Ishikawa (cell line): ENCODE measurements around the gene OGDHL.

ENCODE experiments used
- CEBPB ChIP-seq: IDR thresholded peaks from 2 replicates; pipeline ENCODE4 v1.6.1; 2012
- CREB1 ChIP-seq: IDR thresholded peaks from 2 replicates; pipeline ENCODE4 v1.6.1; 2012; ENCODE audit warnings: low read depth
- EGR1 ChIP-seq: IDR thresholded peaks from 2 replicates; pipeline ENCODE4 v1.6.1; 2012
- EP300 ChIP-seq: IDR thresholded peaks from 2 replicates; pipeline ENCODE4 v1.6.1; 2012; ENCODE audit warnings: borderline replicate concordance
- FOXM1 ChIP-seq: IDR thresholded peaks from 2 replicates; pipeline ENCODE4 v1.6.1; 2012; ENCODE audit warnings: low read depth, borderline replicate concordance
- MAX ChIP-seq: IDR thresholded peaks from 2 replicates; pipeline ENCODE4 v1.6.1; 2012
- NFIC ChIP-seq: IDR thresholded peaks from 2 replicates; pipeline ENCODE4 v1.6.1; 2012
- RAD21 ChIP-seq: IDR thresholded peaks from 2 replicates; pipeline ENCODE4 v1.6.1; 2012; ENCODE audit warnings: low read depth
- REST ChIP-seq: IDR thresholded peaks from 2 replicates; pipeline ENCODE4 v1.6.1; 2012; ENCODE audit warnings: low read depth, mild to moderate bottlenecking
- TAF1 ChIP-seq: IDR thresholded peaks from 2 replicates; pipeline ENCODE4 v1.6.1; 2012; ENCODE audit warnings: low read depth, mild to moderate bottlenecking
- TCF12 ChIP-seq: IDR thresholded peaks from 2 replicates; pipeline ENCODE4 v1.6.1; 2012; ENCODE audit warnings: low read depth
- TEAD4 ChIP-seq: IDR thresholded peaks from 2 replicates; pipeline ENCODE4 v1.6.1; 2012
- USF1 ChIP-seq: IDR thresholded peaks from 2 replicates; pipeline ENCODE4 v1.6.1; 2012
- YY1 ChIP-seq: IDR thresholded peaks from 2 replicates; pipeline ENCODE4 v1.6.1; 2012; ENCODE audit warnings: low read depth
- ZBTB7A ChIP-seq: IDR thresholded peaks from 2 replicates; pipeline ENCODE4 v1.6.1; 2012; ENCODE audit warnings: low read depth

OGDHL gene

DNA sequence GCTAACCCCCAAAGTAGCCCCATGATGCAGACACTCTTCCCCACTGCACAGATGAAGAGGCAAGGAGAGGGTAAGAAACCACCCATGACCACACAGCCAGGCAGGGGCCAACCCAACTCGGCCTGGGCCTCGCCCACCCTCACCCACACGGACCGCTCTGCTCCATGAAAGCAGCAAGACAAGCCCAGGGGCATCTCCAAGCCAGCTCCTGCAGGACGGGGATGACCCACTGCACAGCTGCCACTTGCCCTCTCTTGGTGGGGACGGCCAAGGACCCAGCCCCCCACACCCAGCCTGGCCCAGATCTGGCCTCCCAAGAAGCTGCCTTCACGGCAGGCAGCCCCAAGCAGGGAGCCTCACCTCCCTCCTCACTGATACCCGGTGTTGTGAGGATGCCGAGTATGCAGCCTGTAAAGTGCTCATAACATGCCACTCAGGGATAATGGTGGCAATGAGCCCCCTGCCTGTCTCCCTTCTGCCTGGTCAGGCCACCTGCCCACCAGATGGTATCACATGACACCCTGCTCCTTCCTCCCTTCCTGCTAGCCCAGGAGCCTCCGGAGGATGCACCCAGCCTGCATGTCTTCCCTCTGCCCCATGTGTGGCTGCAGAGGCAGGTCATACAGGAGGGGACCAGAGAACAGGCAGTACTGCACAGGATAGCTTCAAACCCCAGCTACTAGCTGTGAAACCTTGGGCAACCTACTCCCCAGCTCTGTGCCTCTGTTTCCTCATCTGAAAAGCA is 23.3 kb downstream of the OGDHL start:
- TF ChIP-seq FOXM1 = no peak

DNA sequence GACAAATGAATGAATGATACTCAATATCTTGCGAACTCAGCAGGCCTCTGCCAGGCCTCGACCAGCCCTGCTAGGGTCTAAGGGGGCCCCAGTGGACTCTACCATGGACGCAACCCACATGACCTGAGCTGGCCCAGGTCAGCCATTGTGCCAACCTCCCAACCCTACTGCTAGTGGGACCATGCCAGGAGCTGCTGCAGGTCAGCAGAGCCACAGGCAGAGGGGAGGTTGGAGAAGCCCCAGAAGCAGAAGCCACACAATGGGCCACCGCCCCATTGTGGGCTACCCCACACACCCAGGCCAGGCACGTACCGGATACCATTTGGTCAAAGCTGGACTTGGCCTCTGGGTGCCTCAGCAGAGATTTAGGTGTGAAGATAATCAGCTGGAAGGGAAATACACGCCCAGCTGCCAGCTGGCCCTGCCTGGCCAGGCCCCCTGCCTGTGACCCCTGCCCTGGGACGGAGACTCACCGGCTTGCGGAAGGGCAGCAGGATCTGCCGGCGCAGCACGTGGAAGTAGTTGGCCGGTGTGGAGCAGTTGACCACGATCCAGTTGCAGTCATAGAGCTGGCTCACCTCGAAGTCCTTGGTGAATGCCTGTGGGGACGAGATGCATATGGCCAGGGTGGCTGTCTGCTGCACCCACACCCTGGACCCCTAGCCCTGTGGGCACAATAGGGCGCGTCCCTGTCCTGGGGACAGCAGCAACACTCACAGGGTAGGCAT is 24.5 kb downstream of the OGDHL start:
- no peak for TF ChIP-seq USF1
- TF ChIP-seq TEAD4 = no peak
- no peak for TF ChIP-seq RAD21
- no peak for TF ChIP-seq ZBTB7A
- TF ChIP-seq TCF12 = no peak
- TF ChIP-seq NFIC = no peak
- TF ChIP-seq EP300 = no peak
- TF ChIP-seq REST = no peak
- no peak for TF ChIP-seq YY1
- no peak for TF ChIP-seq EGR1
- TF ChIP-seq CEBPB = no peak
- no peak for TF ChIP-seq TAF1

DNA sequence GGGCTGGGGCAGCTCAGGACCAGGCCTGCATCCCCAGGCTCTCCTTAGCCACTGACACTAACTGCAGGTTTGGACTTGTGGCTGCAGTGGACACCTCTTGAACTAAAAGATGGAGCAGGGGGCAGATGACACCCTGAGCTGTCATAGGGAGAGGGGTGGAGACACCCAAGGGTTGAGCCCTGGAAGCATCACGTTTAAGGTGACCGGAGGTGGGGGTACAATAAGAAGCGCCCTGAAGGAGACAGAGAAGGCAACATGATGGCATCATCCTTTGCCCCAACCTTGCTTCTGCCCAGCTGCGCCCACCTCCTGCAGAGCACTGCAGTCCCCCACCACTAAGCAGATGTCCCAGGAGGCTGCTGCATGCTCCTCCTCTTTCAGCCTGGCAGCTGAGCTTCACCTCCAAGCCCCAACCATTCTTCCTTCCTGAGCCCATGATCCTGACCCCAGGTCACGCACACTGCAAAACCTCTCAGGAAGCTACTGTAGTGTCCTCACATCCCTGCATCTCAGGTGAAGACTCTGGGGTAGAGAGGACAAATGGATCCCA is 25.5 kb downstream of the OGDHL start:
- TF ChIP-seq TEAD4 (no peak), CREB1 (no peak), NFIC (no peak), YY1 (no peak), CEBPB (no peak), ZBTB7A (no peak), TAF1 (no peak), RAD21 (no peak), FOXM1 (no peak), EP300 (no peak), TCF12 (no peak), EGR1 (no peak), MAX (no peak), REST (no peak), USF1 (no peak)

DNA sequence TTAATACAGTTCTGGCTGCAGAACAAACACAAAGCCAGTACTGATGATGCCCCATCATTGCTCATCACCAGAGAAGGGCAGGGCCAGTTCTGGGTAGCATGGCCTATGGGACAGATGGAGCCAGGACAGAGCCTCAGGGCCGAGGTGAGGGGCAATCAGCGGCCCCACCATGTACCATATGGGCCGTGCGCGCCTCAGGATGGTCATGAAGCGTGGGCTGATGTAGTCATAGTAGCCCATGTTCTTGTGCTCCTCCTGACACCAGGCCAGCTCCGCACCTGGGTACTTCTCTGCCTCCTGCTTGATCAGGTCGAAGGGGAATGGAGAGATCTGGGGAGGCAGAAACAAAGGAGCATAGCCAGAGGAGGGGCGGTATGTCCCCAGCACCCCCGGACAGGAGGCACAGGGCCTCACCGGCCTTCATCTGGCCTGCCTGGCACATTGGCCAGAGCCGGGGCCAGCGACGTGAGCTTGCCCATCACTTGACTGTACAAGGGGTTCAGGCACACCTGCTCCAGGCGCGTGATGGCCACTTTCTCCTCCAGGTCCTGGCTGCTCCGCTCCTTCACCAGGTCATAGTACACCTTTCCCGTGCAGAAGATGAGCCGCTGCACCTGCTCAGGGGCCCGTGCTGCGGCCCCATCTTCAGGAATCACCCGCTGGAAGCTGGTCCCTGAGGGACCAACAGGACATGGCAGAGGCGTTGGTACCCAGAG is 26.1 kb downstream of the OGDHL start:
- TF ChIP-seq ZBTB7A (no peak), NFIC (no peak), TEAD4 (no peak), TAF1 (no peak), YY1 (no peak), FOXM1 (no peak), TCF12 (no peak), MAX (no peak), CEBPB (no peak), CREB1 (no peak), REST (no peak), USF1 (no peak), EGR1 (no peak), EP300 (no peak), RAD21 (no peak)
